CD4-positive, alpha-beta memory T cell (primary cell): ENCODE data around the gene BCL7B. TPM values are rescaled to one million over a fixed set of nuclear protein-coding genes. Genes with fewer than 3 reads are reported as not detected.
"Not testable (repeated sequence)": the region's sequence is repeated elsewhere in the genome, so short reads cannot be mapped to it uniquely, and the experiment has no call there.

Source experiments
- CTCF ChIA-PET: fragments of 350-600 bp; sonication (Branson Sonifier 250); formaldehyde crosslinking; loops from one replicate; lab custom pipeline; 2021; ENCODE audit warnings: inconsistent platforms; ENCODE audit not compliant: partially characterized antibody; lab: Charles Lee
- POLR2A ChIA-PET: fragments of 350-600 bp; sonication (Branson Sonifier 250); formaldehyde crosslinking; loops from one replicate; lab custom pipeline; 2021; ENCODE audit not compliant: partially characterized antibody; lab: Charles Lee
- DNase-seq, 5 donors: peaks; one replicate each; pipeline versions ENCODE4 v3.0.0 to v3.0.0-alpha.2; 2020 to 2022; ENCODE audit warnings: mixed read lengths in 1 of 5
- H3K27ac ChIP-seq: one replicate; pipeline ENCODE4 v1.7.0; 2013; ENCODE audit warnings: low read depth, low read length
- H3K27me3 ChIP-seq: 2 replicates; pipeline ENCODE4 v1.7.0; 2013; ENCODE audit warnings: mild to moderate bottlenecking, low read length, moderate library complexity; ENCODE audit not compliant: insufficient read depth
- H3K36me3 ChIP-seq: 2 replicates; pipeline ENCODE4 v1.7.0; 2013; ENCODE audit warnings: mild to moderate bottlenecking, low read length, moderate library complexity; ENCODE audit not compliant: insufficient read depth
- H3K4me1 ChIP-seq: 2 replicates; pipeline ENCODE4 v1.7.0; 2013; ENCODE audit warnings: mild to moderate bottlenecking, low read length, moderate library complexity; ENCODE audit not compliant: insufficient read depth
- H3K4me3 ChIP-seq, 2 donors: one replicate each; pipeline ENCODE4 v1.7.0; 2013; ENCODE audit warnings: low read length in 2 of 2, mild to moderate bottlenecking in 1 of 2
- H3K9me3 ChIP-seq, 2 donors: one replicate each; pipeline ENCODE4 v1.7.0; 2013; ENCODE audit warnings: low read length in 2 of 2, control low read depth in 1 of 2; ENCODE audit not compliant: control insufficient read depth in 1 of 2
- H3K27ac Mint-ChIP-seq, 7 donors: one replicate each; pipeline ENCODE4 v1.8.0; 2020 to 2021; ENCODE audit warnings: mixed read lengths in 7 of 7, mild to moderate bottlenecking in 6 of 7, inconsistent platforms in 3 of 7, moderate library complexity in 3 of 7
- H3K27me3 Mint-ChIP-seq, 2 donors: one replicate each; pipeline ENCODE4 v1.8.0; 2020 to 2021; ENCODE audit warnings: mixed read lengths in 2 of 2
- H3K36me3 Mint-ChIP-seq, 2 donors: one replicate each; pipeline ENCODE4 v1.8.0; 2020 to 2021; ENCODE audit warnings: mixed read lengths in 2 of 2, inconsistent platforms in 1 of 2, mild to moderate bottlenecking in 1 of 2
- H3K4me1 Mint-ChIP-seq, 4 donors: one replicate each; pipeline ENCODE4 v1.8.0; 2020 to 2021; ENCODE audit warnings: mixed read lengths in 4 of 4, mild to moderate bottlenecking in 1 of 4
- H3K4me3 Mint-ChIP-seq, 8 donors: one replicate each; pipeline ENCODE4 v1.8.0; 2020 to 2021; ENCODE audit warnings: mixed read lengths in 8 of 8, mild to moderate bottlenecking in 7 of 8, moderate library complexity in 6 of 8, inconsistent platforms in 3 of 8
- H3K9me3 Mint-ChIP-seq, 8 donors: one replicate each; pipeline ENCODE4 v1.8.0; 2020 to 2021; ENCODE audit warnings: mixed read lengths in 8 of 8, mild to moderate bottlenecking in 5 of 8, inconsistent platforms in 3 of 8, moderate library complexity in 1 of 8
- intact Hi-C: fragments of 100-400 bp; cut with micrococcal nuclease; formaldehyde crosslinking; loops from one replicate; pipeline ENCODE4 v1.15.1; 2023
- polyA plus RNA-seq, 2 donors: library from polyadenylated mRNA; unstranded; fragments of 300-500 nt; fragmentation: Illumina TruSeq; gene quantifications; one replicate each; pipeline ENCODE4 v1.2.3, GENCODE V29; 2021
- total RNA-seq, 2 experiments: library from RNA; stranded (reverse); gene quantifications; one replicate each; pipeline ENCODE4 v1.2.3, GENCODE V29; 2021

BCL7B gene
- total and polyA plus RNA-seq, 4 experiments from 2014 or later = 57.0 to 112 (median 71.1) TPM

GRCh38 chr7:73582664-73583202 is 25.2 kb upstream of the BCL7B start:
- intact Hi-C loops = no loop called here
- Mint-ChIP-seq H3K4me1 (peaks cover 12 to 25% (median 19%) of the 10 kb centered on the region in 4 donors), H3K27me3 (no peaks in the 10 kb centered on the region), H3K9me3 (no peaks in the 10 kb centered on the region), H3K27ac (no peak overlapping the region), H3K36me3 (peaks cover 0 to 3% of the 10 kb centered on the region in 2 donors), H3K4me3 (no peak overlapping the region)
- Histone ChIP-seq H3K4me1 (peaks cover 10% of the 10 kb centered on the region), H3K9me3 (no peaks in the 10 kb centered on the region), H3K4me3 (no peak overlapping the region), H3K27ac (no peak overlapping the region), H3K27me3 (no peaks in the 10 kb centered on the region), H3K36me3 (no peaks in the 10 kb centered on the region)
- ChIA-PET CTCF (interaction anchor here (1.0 kb wide), 1 partner anchor 24 kb away, joined by 3 read pairs; no protein-coding TSS in a partner anchor), POLR2A (no interaction called here)
- DNase-seq = no peak

GRCh38 chr7:73581006-73581405 is 23.5 kb upstream of the BCL7B start:
- H3K27ac ChIP-seq, H3K36me3 Mint-ChIP-seq, H3K27ac Mint-ChIP-seq, H3K4me3 Mint-ChIP-seq, H3K9me3 Mint-ChIP-seq, DNase-seq, H3K9me3 ChIP-seq, H3K4me3 ChIP-seq, H3K27me3 ChIP-seq, POLR2A ChIA-PET, H3K36me3 ChIP-seq, intact Hi-C loops, H3K27me3 Mint-ChIP-seq: not testable (repeated sequence)
- peaks cover 25% of the 10 kb centered on the region for H3K4me1 ChIP-seq
- peaks cover 11 to 32% (median 22%) of the 10 kb centered on the region in 4 donors for H3K4me1 Mint-ChIP-seq
- CTCF ChIA-PET = interaction anchor here (0.7 kb wide), 1 partner anchor 49 kb away, joined by 3 read pairs; no protein-coding TSS in a partner anchor

GRCh38 chr7:73578342-73579128 is 21.0 kb upstream of the BCL7B start, which contains the start of gene TBL2:
Gene TBL2, minus strand, starts transcription at chr7:73578579. Its CDS starts 30 bp downstream, at chr7:73578549.
- Mint-ChIP-seq H3K36me3 (peaks cover 7 to 20% of the 10 kb centered on the region in 2 donors), H3K4me3 (peak within 1 kb of the TSS; percentile 87 to 99 (median 96)), H3K4me1 (peaks cover 13 to 37% (median 22%) of the 10 kb centered on the region in 4 donors), H3K27ac (peak within 1 kb of the TSS; percentile 86 to 99 (median 98)), H3K9me3 (no peaks in the 10 kb centered on the region), H3K27me3 (no peaks in the 10 kb centered on the region)
- Histone ChIP-seq H3K4me3 (peak within 1 kb of the TSS; percentile 60 to 78), H3K27ac (peak within 1 kb of the TSS; percentile 82), H3K4me1 (peaks cover 29% of the 10 kb centered on the region), H3K27me3 (no peaks in the 10 kb centered on the region), H3K36me3 (peaks cover 12% of the 10 kb centered on the region), H3K9me3 (no peaks in the 10 kb centered on the region)
- peak; percentile 98 to 99 (median 98) for DNase-seq
- CTCF ChIA-PET = interaction anchor here (0.9 to 2.8 kb wide), 2 partner anchors 12 to 59 kb away, joined by 3 to 12 read pairs; no protein-coding TSS in a partner anchor
- intact Hi-C loops = loop anchor here (1.0 kb wide), 4 partner anchors 21 to 160 kb away; partner anchors contain the start of genes ABHD11, BAZ1B, BCL7B and BUD23
- POLR2A ChIA-PET = interaction anchor here (0.8 to 3.8 kb wide), 13 partner anchors 10 to 596 kb away, joined by 3 to 52 read pairs (median 5); partner anchors contain the start of genes ABHD11, BAZ1B, BCL7B and VPS37D

GRCh38 chr7:73577627-73578341 is 20.3 kb upstream of the BCL7B start:
- no peaks in the 10 kb centered on the region for H3K27me3 Mint-ChIP-seq
- CTCF ChIA-PET = interaction anchor here (0.9 to 2.8 kb wide), 2 partner anchors 12 to 58 kb away, joined by 3 to 12 read pairs; no protein-coding TSS in a partner anchor
- peak overlapping the region; percentile 87 to 99 (median 94) for H3K4me3 Mint-ChIP-seq
- Histone ChIP-seq H3K36me3 (peaks cover 20% of the 10 kb centered on the region), H3K4me3 (peak overlapping the region; percentile 60 to 78), H3K4me1 (peaks cover 33% of the 10 kb centered on the region), H3K27ac (peak overlapping the region; percentile 82), H3K27me3 (no peaks in the 10 kb centered on the region), H3K9me3 (no peaks in the 10 kb centered on the region)
- peak overlapping the region; percentile 76 to 88 (median 84) for H3K27ac Mint-ChIP-seq
- DNase-seq = no peak
- peaks cover 13 to 37% (median 22%) of the 10 kb centered on the region in 4 donors for H3K4me1 Mint-ChIP-seq
- H3K36me3 Mint-ChIP-seq = peaks cover 8 to 27% of the 10 kb centered on the region in 2 donors
- intact Hi-C loops = loop anchor here (1.0 kb wide), 4 partner anchors 20 to 161 kb away; partner anchors contain the start of genes ABHD11, BAZ1B, BCL7B and BUD23
- no peaks in the 10 kb centered on the region for H3K9me3 Mint-ChIP-seq
- POLR2A ChIA-PET = interaction anchor here (0.8 to 3.8 kb wide), 11 partner anchors 9 to 597 kb away, joined by 3 to 52 read pairs (median 5); partner anchors contain the start of genes ABHD11, BAZ1B, BCL7B and VPS37D

- peak overlapping the region in 1 of 7 donors; percentile 89 for H3K27ac Mint-ChIP-seq
- CTCF ChIA-PET = no interaction called here
- no peaks in the 10 kb centered on the region for H3K9me3 ChIP-seq
- H3K4me3 Mint-ChIP-seq = no peak overlapping the region
- H3K9me3 Mint-ChIP-seq = no peaks in the 10 kb centered on the region
- peaks cover 46% of the 10 kb centered on the region for H3K36me3 ChIP-seq
- H3K27me3 ChIP-seq = no peaks in the 10 kb centered on the region
- intact Hi-C loops = no loop called here
- POLR2A ChIA-PET = interaction anchor here (0.8 kb wide), 1 partner anchor 14 kb away, joined by 3 read pairs; no protein-coding TSS in a partner anchor
- H3K27ac ChIP-seq = no peak overlapping the region
- no peaks in the 10 kb centered on the region for H3K27me3 Mint-ChIP-seq
- H3K4me3 ChIP-seq = no peak overlapping the region
- H3K4me1 Mint-ChIP-seq = peaks cover 9 to 33% (median 20%) of the 10 kb centered on the region in 4 donors
- H3K4me1 ChIP-seq = peaks cover 26% of the 10 kb centered on the region
- peaks cover 32 to 57% of the 10 kb centered on the region in 2 donors for H3K36me3 Mint-ChIP-seq
- DNase-seq = no peak
Measured at GRCh38 chr7:73573791-73574190, 16.3 kb upstream of the BCL7B start.

GRCh38 chr7:73573276-73573675 is 15.8 kb upstream of the BCL7B start:
- Mint-ChIP-seq H3K4me3 (no peak overlapping the region), H3K4me1 (peaks cover 6 to 30% (median 17%) of the 10 kb centered on the region in 4 donors), H3K27ac (no peak overlapping the region), H3K36me3 (peaks cover 32 to 56% of the 10 kb centered on the region in 2 donors), H3K9me3 (no peaks in the 10 kb centered on the region), H3K27me3 (no peaks in the 10 kb centered on the region)
- ChIA-PET CTCF (no interaction called here), POLR2A (no interaction called here)
- H3K9me3 ChIP-seq = no peaks in the 10 kb centered on the region
- no peak overlapping the region for H3K4me3 ChIP-seq
- H3K27ac ChIP-seq = no peak overlapping the region
- DNase-seq = no peak
- no peaks in the 10 kb centered on the region for H3K27me3 ChIP-seq
- intact Hi-C loops = no loop called here
- H3K4me1 ChIP-seq = peaks cover 26% of the 10 kb centered on the region
- H3K36me3 ChIP-seq = peaks cover 46% of the 10 kb centered on the region
